ENCODE results near the gene ZC3H7A. TPM values are rescaled to one million over a fixed set of nuclear protein-coding genes. Genes with fewer than 3 reads are reported as not detected.

ZC3H7A gene
- polyA plus RNA-seq, 1 donor = 45.9 TPM

DNA sequence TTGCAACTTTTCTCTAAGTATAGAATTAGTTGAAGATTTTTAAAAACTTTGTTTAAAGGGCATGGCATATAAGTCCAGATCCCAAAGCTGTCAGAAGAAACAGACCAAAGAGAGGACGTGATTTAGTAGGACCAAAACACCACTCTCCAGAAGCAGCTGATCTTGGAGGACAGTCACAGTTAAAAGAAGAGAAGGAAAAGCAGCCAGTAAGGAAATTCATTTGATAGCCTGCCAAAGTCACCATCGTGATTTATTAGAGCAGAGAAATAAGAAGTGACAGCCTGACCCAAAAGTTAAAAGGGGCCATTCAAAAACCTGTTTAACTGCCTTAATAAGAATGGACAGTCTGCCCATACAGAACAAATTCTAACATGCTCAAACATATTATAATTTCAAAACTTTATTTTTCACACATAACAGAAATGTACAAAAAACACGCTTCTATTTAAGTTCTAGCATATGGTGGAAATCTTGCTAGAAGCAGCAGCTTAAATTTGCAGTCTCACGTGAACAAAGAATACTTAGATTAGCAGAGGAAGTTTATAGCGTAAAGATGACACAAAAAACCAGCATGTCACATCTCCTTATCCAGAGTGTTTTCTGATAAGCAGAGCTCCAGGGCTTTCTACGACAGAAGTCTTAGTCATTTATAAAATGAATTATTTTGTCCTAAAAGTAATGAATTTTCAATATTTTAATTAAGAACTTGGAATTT, 91.6 kb downstream of the ZC3H7A start:
- no peak for DNase-seq (ENCODE audit: low read depth)

Other genes with a start within 250 kb of the ZC3H7A start
- gene LITAF, start 210.3 kb downstream of the ZC3H7A start, polyA plus RNA-seq (ENCODE audit: insufficient read length) = 30.5 TPM
- 24.7 TPM for gene SNN, start 128.8 kb downstream of the ZC3H7A start, polyA plus RNA-seq (ENCODE audit: insufficient read length)
- gene TXNDC11, start 54.4 kb downstream of the ZC3H7A start, polyA plus RNA-seq (ENCODE audit: insufficient read length) = 19.4 TPM
- gene RSL1D1, start 54.3 kb upstream of the ZC3H7A start, polyA plus RNA-seq (ENCODE audit: insufficient read length) = 342 TPM
- 79.9 TPM for gene GSPT1, start 118.7 kb upstream of the ZC3H7A start, polyA plus RNA-seq (ENCODE audit: insufficient read length)
- 5.1 TPM for gene NPIPB2, start 144.8 kb upstream of the ZC3H7A start, polyA plus RNA-seq (ENCODE audit: insufficient read length)
- gene TNFRSF17, start 168.0 kb upstream of the ZC3H7A start, polyA plus RNA-seq (ENCODE audit: insufficient read length) = 0.19 TPM
- gene SNX29, start 179.5 kb upstream of the ZC3H7A start, polyA plus RNA-seq (ENCODE audit: insufficient read length) = 6.7 TPM

Data from forelimb muscle (tissue), 1 donor.